ENCODE data around the gene PARD3. TPM values are rescaled to one million over a fixed set of nuclear protein-coding genes. Genes with fewer than 3 reads are reported as not detected.

The PARD3 gene
- total RNA-seq, 4 donors from 2014 or later, result 27.3 to 65.3 (median 55.6) TPM

DNA sequence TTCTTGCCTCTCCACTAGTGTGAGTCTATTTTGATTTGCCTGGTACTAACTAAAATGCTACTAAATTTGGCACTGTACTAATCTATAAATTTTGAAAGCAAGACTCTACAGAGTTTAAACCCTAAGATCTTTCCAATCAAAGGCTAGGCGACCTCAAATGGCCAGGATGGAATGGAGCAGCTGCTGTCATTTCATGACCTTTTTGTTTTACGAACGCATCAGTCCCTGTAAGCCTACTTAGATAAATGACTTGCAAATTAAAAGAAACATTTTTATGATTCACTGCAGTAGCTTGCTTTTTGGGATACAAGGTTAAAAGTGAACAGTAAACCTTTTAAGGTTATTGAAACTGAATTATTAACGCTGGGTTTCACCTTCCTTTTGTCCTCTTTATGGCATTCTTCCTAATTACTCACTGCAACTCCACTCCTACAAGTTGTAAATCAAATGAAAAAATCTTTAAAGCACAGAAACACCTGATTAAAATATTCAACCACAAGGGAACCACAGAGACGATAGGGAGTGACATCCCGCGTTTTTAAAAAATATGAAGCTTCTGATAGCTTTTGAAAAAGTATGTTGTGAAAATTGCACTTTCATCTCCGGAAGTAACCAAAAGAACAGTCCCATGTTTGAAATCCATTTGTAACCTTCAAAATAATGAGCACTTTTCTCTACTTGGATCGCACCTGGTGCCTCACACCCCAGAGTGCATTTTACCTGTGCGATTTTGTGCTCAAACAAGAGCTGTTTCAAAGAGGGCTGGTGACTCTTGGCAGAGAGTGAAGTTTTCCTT is 595.1 kb downstream of the PARD3 start:
- WGBS, 2 donors (ENCODE audit: low coverage in 1 of 2), result 74 to 78% methylated on average over 10 of the region's 10 CpGs
- no peak overlapping the region for H3K27ac ChIP-seq

DNA sequence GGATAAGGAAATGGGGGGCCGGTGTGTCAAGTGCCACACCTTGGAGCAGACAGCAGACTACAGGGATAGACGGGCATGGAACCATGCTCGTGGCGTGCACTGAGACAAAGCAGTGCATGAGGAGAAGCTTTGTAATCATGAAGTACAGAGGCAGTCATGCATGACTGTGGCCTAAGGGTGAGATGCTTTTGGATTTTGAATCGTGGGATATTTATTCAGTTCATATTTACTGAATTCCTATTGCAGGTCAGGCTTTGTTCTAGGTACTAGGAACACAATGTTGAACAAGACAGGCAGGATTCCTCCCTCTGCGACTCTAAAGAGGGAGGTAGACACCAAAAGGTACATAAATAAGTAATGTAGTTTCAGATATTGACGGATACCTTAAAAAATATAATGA is 597.6 kb downstream of the PARD3 start:
- TF ChIP-seq, protein P1, sequence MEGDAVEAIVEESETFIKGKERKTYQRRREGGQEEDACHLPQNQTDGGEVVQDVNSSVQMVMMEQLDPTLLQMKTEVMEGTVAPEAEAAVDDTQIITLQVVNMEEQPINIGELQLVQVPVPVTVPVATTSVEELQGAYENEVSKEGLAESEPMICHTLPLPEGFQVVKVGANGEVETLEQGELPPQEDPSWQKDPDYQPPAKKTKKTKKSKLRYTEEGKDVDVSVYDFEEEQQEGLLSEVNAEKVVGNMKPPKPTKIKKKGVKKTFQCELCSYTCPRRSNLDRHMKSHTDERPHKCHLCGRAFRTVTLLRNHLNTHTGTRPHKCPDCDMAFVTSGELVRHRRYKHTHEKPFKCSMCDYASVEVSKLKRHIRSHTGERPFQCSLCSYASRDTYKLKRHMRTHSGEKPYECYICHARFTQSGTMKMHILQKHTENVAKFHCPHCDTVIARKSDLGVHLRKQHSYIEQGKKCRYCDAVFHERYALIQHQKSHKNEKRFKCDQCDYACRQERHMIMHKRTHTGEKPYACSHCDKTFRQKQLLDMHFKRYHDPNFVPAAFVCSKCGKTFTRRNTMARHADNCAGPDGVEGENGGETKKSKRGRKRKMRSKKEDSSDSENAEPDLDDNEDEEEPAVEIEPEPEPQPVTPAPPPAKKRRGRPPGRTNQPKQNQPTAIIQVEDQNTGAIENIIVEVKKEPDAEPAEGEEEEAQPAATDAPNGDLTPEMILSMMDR (IDR thresholded peaks at IDR 0.05), result no peak
- TF ChIP-seq EP300 (IDR thresholded peaks at IDR 0.05; ENCODE audit: low read depth), result no peak
- no peak for TF ChIP-seq POLR2AphosphoS5 (IDR thresholded peaks at IDR 0.05)
- TF ChIP-seq POLR2A (IDR thresholded peaks at IDR 0.05), result no peak
- Histone ChIP-seq H3K4me3 (no peak overlapping the region), H3K9me3 (no peaks in the 10 kb centered on the region), H3K36me3 (no peaks in the 10 kb centered on the region), H3K27me3 (no peaks in the 10 kb centered on the region), H3K27ac (no peak overlapping the region), H3K4me1 (peaks cover 0 to 10% (median 3%) of the 10 kb centered on the region in 4 donors)
- intact Hi-C loops (cut with DNase I; ENCODE audit: low total_unique reads) (no loop called here), in situ Hi-C loops (cut with MboI; ENCODE audit: low pct_ligation_motif_present in 1 of 4, low pct_unique_long_range_greater_than_20kb in 1 of 4, low sequenced_read_pairs in 3 of 4) (no loop called here)
- WGBS, 2 donors (ENCODE audit: low coverage in 1 of 2), result 79 to 83% methylated on average over 2 to 7 of the region's 7 CpGs
- DNase-seq, result no peak

More for the DNA sequence above, 595.1 kb downstream of the PARD3 start:
- in situ Hi-C loops (cut with MboI; ENCODE audit: low pct_ligation_motif_present in 1 of 4, low pct_unique_long_range_greater_than_20kb in 1 of 4, low sequenced_read_pairs in 3 of 4), result no loop called here
- Histone ChIP-seq H3K4me1 (peaks cover 0 to 5% (median 0%) of the 10 kb centered on the region in 4 donors), H3K36me3 (no peaks in the 10 kb centered on the region), H3K9me3 (no peaks in the 10 kb centered on the region), H3K27me3 (no peaks in the 10 kb centered on the region), H3K4me3 (no peak overlapping the region)
- DNase-seq, result no peak
- no peak for TF ChIP-seq POLR2AphosphoS5 (IDR thresholded peaks at IDR 0.05)
- no peak for TF ChIP-seq EP300 (IDR thresholded peaks at IDR 0.05; ENCODE audit: low read depth)
- TF ChIP-seq POLR2A (IDR thresholded peaks at IDR 0.05), result no peak
- TF ChIP-seq, protein P1 (IDR thresholded peaks at IDR 0.05), result no peak
- intact Hi-C loops (cut with DNase I; ENCODE audit: low total_unique reads), result no loop called here

DNA sequence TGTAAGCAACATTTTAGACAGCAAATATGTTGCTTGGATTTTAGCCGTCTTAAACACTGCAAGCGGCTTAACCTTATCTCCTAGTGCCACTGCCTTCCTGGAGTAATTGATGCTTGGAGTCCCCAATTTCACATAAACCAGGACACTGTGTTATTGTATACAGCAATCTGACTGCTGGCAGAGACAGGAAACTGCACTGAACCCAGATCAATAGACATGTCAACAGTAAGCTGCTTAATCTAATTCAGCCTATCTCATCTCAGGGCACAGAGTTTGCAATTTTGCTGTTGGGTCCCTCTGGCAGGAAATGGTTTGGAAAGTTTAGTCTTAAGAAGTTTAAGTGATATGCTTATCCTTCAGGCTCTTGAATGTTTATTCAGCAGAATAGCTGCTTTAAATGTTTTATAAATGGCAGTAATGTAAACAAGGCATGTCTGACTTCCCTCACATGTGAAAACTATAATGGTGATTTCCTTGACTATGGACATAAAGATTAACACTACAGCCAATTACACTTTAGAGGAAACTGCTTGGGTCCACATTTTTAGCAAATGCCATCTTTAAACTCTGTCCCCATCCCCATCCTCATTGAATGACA is 598.6 kb downstream of the PARD3 start:
- DNase-seq, result no peak
- no peaks in the 10 kb centered on the region for H3K36me3 ChIP-seq
- WGBS, 2 donors (ENCODE audit: low coverage in 1 of 2), result 63 to 78% methylated on average over 2 of the region's 2 CpGs
- no peaks in the 10 kb centered on the region for H3K9me3 ChIP-seq
- no peak overlapping the region for H3K4me3 ChIP-seq
- TF ChIP-seq, protein P1 (IDR thresholded peaks at IDR 0.05), result no peak
- no peak for TF ChIP-seq POLR2AphosphoS5 (IDR thresholded peaks at IDR 0.05)
- no peak for TF ChIP-seq EP300 (IDR thresholded peaks at IDR 0.05; ENCODE audit: low read depth)
- no peak for TF ChIP-seq POLR2A (IDR thresholded peaks at IDR 0.05)
- H3K4me1 ChIP-seq, result peaks cover 0 to 10% (median 3%) of the 10 kb centered on the region in 4 donors
- no peak overlapping the region for H3K27ac ChIP-seq
- in situ Hi-C loops (cut with MboI; ENCODE audit: low pct_ligation_motif_present in 1 of 4, low pct_unique_long_range_greater_than_20kb in 1 of 4, low sequenced_read_pairs in 3 of 4), result no loop called here
- no peaks in the 10 kb centered on the region for H3K27me3 ChIP-seq
- intact Hi-C loops (cut with DNase I; ENCODE audit: low total_unique reads), result no loop called here

DNA sequence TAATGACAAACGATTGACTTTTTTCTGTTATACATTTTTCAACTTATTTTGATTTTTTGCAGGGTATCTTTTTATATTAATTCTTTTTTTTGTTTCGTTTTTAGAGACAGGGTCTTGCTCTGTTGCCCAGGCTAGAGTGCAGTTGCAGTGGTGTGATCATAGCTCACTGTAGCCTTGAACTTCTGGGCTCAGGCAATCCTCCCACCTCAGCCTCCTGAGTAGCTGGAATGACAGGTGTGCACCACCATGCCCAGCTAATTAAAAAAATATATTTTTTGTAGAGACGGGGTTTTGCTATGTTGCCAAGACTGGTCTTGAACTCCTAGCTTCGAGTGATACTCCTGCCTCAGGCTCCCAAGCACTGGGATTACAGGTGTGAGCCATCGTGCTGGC is 601.3 kb downstream of the PARD3 start:
- WGBS, 2 donors (ENCODE audit: low coverage in 1 of 2), result 71 to 74% methylated on average over 5 of the region's 5 CpGs
- in situ Hi-C loops (cut with MboI; ENCODE audit: low pct_ligation_motif_present in 1 of 4, low pct_unique_long_range_greater_than_20kb in 1 of 4, low sequenced_read_pairs in 3 of 4) (no loop called here), intact Hi-C loops (cut with DNase I; ENCODE audit: low total_unique reads) (no loop called here)
- Histone ChIP-seq H3K27me3 (no peaks in the 10 kb centered on the region), H3K36me3 (no peaks in the 10 kb centered on the region), H3K9me3 (no peaks in the 10 kb centered on the region), H3K27ac (no peak overlapping the region), H3K4me3 (no peak overlapping the region), H3K4me1 (peaks cover 0 to 10% (median 3%) of the 10 kb centered on the region in 4 donors)
- TF ChIP-seq POLR2AphosphoS5 (IDR thresholded peaks at IDR 0.05) (no peak), EP300 (IDR thresholded peaks at IDR 0.05; ENCODE audit: low read depth) (no peak), POLR2A (IDR thresholded peaks at IDR 0.05) (no peak)
- TF ChIP-seq, protein P1 (IDR thresholded peaks at IDR 0.05), result no peak
- DNase-seq, result no peak
